Measurements from ENCODE around the gene SLC9A8.

GRCh38 chr20:49910340-49910706 is 97.7 kb downstream of the SLC9A8 start:
- TF ChIP-seq, protein P1, sequence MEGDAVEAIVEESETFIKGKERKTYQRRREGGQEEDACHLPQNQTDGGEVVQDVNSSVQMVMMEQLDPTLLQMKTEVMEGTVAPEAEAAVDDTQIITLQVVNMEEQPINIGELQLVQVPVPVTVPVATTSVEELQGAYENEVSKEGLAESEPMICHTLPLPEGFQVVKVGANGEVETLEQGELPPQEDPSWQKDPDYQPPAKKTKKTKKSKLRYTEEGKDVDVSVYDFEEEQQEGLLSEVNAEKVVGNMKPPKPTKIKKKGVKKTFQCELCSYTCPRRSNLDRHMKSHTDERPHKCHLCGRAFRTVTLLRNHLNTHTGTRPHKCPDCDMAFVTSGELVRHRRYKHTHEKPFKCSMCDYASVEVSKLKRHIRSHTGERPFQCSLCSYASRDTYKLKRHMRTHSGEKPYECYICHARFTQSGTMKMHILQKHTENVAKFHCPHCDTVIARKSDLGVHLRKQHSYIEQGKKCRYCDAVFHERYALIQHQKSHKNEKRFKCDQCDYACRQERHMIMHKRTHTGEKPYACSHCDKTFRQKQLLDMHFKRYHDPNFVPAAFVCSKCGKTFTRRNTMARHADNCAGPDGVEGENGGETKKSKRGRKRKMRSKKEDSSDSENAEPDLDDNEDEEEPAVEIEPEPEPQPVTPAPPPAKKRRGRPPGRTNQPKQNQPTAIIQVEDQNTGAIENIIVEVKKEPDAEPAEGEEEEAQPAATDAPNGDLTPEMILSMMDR (IDR thresholded peaks at IDR 0.05; ENCODE audit: control extremely low read depth in 1 of 3, insufficient read depth in 1 of 3, low read depth in 1 of 3, low read length in 3 of 3): no peak
- no peak for TF ChIP-seq CBX5 (IDR thresholded peaks at IDR 0.05; ENCODE audit: low read depth, low read length)
- TF ChIP-seq USF2 (IDR thresholded peaks at IDR 0.05; ENCODE audit: low read length): no peak
- no peak for TF ChIP-seq PHF8 (conservative IDR thresholded peaks at IDR 0.05; ENCODE audit: low read depth, low read length)
- no peak for TF ChIP-seq CEBPB (IDR thresholded peaks at IDR 0.05; ENCODE audit: low read depth, low read length)

Data from H1 (cell line).